IPS DF 6.9 (cell line): ENCODE measurements around the gene SGPP2.

Experiments used
- DNase-seq: peaks from one replicate; pipeline ENCODE4 v3.0.0-alpha.2; 2013; ENCODE audit warnings: low read depth, low spot score
- H3K27ac ChIP-seq: one replicate; pipeline ENCODE4 v1.5.1; 2013; ENCODE audit warnings: low read length, control low read depth
- H3K27me3 ChIP-seq: 2 replicates; pipeline ENCODE4 v1.6.1; 2013; ENCODE audit warnings: mild to moderate bottlenecking, low read length; ENCODE audit not compliant: control insufficient read depth, insufficient read depth
- H3K36me3 ChIP-seq: 2 replicates; pipeline ENCODE4 v1.6.1; 2013; ENCODE audit warnings: low read length; ENCODE audit not compliant: control insufficient read depth, insufficient read depth
- H3K4me1 ChIP-seq: 2 replicates; pipeline ENCODE4 v1.6.1; 2013; ENCODE audit warnings: low read length; ENCODE audit not compliant: control insufficient read depth, insufficient read depth
- H3K4me3 ChIP-seq: 2 replicates; pipeline ENCODE4 v1.5.1; 2013; ENCODE audit warnings: mild to moderate bottlenecking, low read length
- H3K9me3 ChIP-seq: 2 replicates; pipeline ENCODE4 v1.6.1; 2013; ENCODE audit warnings: low read length, inconsistent platforms; ENCODE audit not compliant: control insufficient read depth, insufficient read depth
- WGBS: extraction: QIAGEN DNeasy Blood & Tissue Kit; methylation state at CpG from one replicate; pipeline ENCODE4 v1.1.7; 2013; ENCODE audit warnings: mixed read lengths, missing lambda C conversion rate; ENCODE audit not compliant: insufficient read length, insufficient coverage; 5-methylcytosine and 5-hydroxymethylcytosine counted together

Gene SGPP2

GRCh38 chr2:222561151-222561550 lies 136.8 kb downstream of the SGPP2 start:
- WGBS = no CpG with 5 or more reads among the region's 4 CpGs
- H3K27me3 ChIP-seq = no peaks in the 10 kb centered on the region
- H3K27ac ChIP-seq = no peak overlapping the region
- H3K9me3 ChIP-seq = no peaks in the 10 kb centered on the region
- DNase-seq = no peak
- no peak overlapping the region for H3K4me3 ChIP-seq
- no peaks in the 10 kb centered on the region for H3K36me3 ChIP-seq
- H3K4me1 ChIP-seq = 0 out of 2 replicates have a peak, but pooled peaks cover under 1% of the 10 kb centered on the region

DNA sequence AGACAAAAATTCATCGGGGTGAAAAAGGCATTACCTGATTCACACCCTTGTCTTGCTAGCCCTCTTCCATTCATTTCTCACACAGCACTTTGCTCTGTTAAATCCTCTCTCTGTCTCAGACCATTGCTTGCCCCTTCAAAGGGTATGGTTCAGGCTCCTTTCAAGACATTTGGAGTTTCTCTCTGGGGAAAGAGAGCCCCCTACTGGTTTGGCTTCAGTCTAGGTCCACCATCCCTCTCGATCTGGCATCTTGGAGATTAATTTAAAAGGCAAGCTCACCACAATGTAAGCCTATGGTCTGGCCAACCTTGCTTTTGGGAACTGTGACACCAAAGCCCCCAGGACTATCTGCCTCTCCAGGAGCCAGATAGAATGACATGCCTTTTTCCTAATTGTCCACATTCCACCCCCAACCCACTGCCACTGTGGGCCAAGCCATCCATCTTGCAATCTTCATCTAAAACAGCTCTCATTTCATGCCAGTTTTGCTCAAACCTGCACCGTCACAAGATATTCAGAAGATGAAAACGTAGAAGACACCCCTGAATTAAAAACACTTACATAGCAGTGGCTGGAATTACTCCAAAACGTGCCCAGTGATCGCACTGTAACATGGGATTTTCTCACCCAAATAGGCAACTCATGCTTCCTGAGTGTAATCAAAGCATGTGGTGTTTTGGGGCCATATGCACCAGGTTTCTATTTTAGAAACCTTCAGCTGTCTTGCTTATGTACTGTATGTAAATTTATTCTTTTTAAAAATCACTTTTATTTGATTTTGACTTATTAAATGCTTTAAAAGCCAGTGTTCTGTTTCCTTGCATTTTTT lies 137.7 kb downstream of the SGPP2 start:
- peak; percentile 58 for DNase-seq
- Histone ChIP-seq H3K27me3 (no peaks in the 10 kb centered on the region), H3K4me1 (no peaks in the 10 kb centered on the region), H3K4me3 (no peak overlapping the region), H3K27ac (no peak overlapping the region), H3K9me3 (no peaks in the 10 kb centered on the region), H3K36me3 (no peaks in the 10 kb centered on the region)
- WGBS = no CpG with 5 or more reads among the region's 6 CpGs

GRCh38 chr2:222563106-222563718 lies 138.9 kb downstream of the SGPP2 start:
- H3K36me3 ChIP-seq = no peaks in the 10 kb centered on the region; the same call in 1 of the 2 replicates
- DNase-seq = no peak
- no peaks in the 10 kb centered on the region for H3K4me1 ChIP-seq
- H3K9me3 ChIP-seq = no peaks in the 10 kb centered on the region
- H3K27ac ChIP-seq = no peak overlapping the region
- H3K4me3 ChIP-seq = no peak overlapping the region
- WGBS = no CpG with 5 or more reads among the region's 11 CpGs
- no peaks in the 10 kb centered on the region for H3K27me3 ChIP-seq

DNA sequence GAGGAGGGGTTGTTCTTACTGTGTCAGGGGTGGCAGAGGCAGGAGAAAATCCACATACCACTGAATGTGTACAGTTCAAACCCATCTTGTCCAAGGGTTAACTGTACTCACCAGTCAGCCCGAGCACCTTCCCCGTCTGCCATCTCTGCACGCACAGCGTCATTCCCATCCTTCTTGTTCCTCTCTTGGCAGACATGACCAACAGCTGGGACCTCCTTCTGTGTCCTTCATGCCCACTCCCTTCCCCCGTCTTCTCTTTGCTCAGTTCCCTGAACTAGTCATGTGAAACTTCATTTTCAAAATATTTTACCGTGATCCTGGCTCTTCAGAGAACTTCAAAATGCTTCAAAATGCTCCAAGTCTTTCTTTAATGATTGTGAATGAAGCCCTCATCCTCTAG lies 139.6 kb downstream of the SGPP2 start:
- H3K9me3 ChIP-seq = no peaks in the 10 kb centered on the region
- no peak overlapping the region for H3K27ac ChIP-seq
- H3K36me3 ChIP-seq = no peaks in the 10 kb centered on the region; the same call in 1 of the 2 replicates
- WGBS = no CpG with 5 or more reads among the region's 6 CpGs
- DNase-seq = no peak
- H3K27me3 ChIP-seq = no peaks in the 10 kb centered on the region
- no peak overlapping the region for H3K4me3 ChIP-seq
- H3K4me1 ChIP-seq = no peaks in the 10 kb centered on the region

GRCh38 chr2:222566229-222566628 lies 141.9 kb downstream of the SGPP2 start:
- Histone ChIP-seq H3K36me3 (no peaks in the 10 kb centered on the region; the same call in 1 of the 2 replicates), H3K27ac (no peak overlapping the region), H3K9me3 (no peaks in the 10 kb centered on the region), H3K4me3 (no peak overlapping the region), H3K27me3 (no peaks in the 10 kb centered on the region), H3K4me1 (no peaks in the 10 kb centered on the region)
- WGBS = no CpG with 5 or more reads among the region's 6 CpGs
- no peak for DNase-seq

DNA sequence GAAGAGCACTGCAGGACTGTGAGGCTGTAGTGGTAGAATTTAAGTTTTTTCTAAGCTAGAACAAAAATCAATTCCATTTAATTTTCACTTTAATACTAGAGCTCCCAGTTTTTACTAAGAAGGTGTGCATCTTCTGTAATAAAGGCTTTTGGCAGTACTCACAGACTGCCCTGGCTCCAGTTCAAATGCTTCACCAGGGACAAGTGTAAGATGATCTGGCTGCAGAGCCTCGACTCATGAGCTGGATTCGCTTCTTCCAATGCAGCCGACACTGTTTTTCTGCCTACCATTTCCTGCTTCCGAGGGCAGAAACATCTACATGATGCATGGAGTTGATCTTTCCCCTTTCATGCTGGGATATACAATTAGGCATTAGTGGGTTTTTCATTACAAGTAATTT lies 144.5 kb downstream of the SGPP2 start:
- H3K36me3 ChIP-seq = no peaks in the 10 kb centered on the region; the same call in 1 of the 2 replicates
- no CpG with 5 or more reads among the region's 4 CpGs for WGBS
- no peak for DNase-seq

GRCh38 chr2:222569826-222570225 lies 145.5 kb downstream of the SGPP2 start:
- DNase-seq = no peak
- no CpG with 5 or more reads among the region's 1 CpG for WGBS
- Histone ChIP-seq H3K36me3 (no peaks in the 10 kb centered on the region; the same call in 1 of the 2 replicates), H3K27ac (no peak overlapping the region), H3K4me3 (no peak overlapping the region), H3K4me1 (no peaks in the 10 kb centered on the region), H3K27me3 (no peaks in the 10 kb centered on the region), H3K9me3 (no peaks in the 10 kb centered on the region)

More for the DNA sequence above, 144.5 kb downstream of the SGPP2 start:
- H3K4me3 ChIP-seq = no peak overlapping the region
- H3K27me3 ChIP-seq = no peaks in the 10 kb centered on the region
- no peaks in the 10 kb centered on the region for H3K4me1 ChIP-seq
- no peak overlapping the region for H3K27ac ChIP-seq
- H3K9me3 ChIP-seq = no peaks in the 10 kb centered on the region

DNA sequence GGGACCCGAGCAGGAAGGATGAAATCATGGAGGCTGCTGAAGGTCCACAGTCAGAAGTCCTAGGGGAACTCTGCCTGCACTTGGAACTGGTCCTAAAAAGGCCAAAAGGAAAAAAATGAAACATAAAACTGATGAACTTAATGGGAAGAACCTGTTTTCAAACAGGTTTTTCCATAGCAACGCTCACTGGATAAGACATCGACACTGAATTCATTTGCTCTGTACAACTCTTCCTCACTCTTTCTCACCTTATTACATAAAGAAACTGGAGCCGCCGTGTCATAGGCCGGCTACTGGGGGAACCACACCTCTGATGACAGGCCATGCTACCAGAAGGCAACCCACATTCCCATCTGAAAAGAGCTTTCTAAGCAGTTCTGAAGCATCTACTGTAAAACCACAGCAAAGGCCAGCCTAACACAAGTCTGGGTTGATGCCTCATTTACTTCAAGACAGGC lies 147.9 kb downstream of the SGPP2 start:
- Histone ChIP-seq H3K4me3 (no peak overlapping the region), H3K4me1 (no peaks in the 10 kb centered on the region), H3K36me3 (no peaks in the 10 kb centered on the region; the same call in 1 of the 2 replicates), H3K27me3 (no peaks in the 10 kb centered on the region), H3K27ac (no peak overlapping the region), H3K9me3 (no peaks in the 10 kb centered on the region)
- whole genome bisulfite sequencing = no CpG with 5 or more reads among the region's 6 CpGs
- DNase-seq = no peak

- Histone ChIP-seq H3K9me3 (no peaks in the 10 kb centered on the region), H3K36me3 (no peaks in the 10 kb centered on the region; the same call in 1 of the 2 replicates), H3K27me3 (no peaks in the 10 kb centered on the region), H3K4me1 (no peaks in the 10 kb centered on the region), H3K27ac (no peak overlapping the region), H3K4me3 (no peak overlapping the region)
- no peak for DNase-seq
- no CpG with 5 or more reads among the region's 1 CpG for WGBS
Observed at GRCh38 chr2:222572751-222573174, 148.4 kb downstream of the SGPP2 start.

DNA sequence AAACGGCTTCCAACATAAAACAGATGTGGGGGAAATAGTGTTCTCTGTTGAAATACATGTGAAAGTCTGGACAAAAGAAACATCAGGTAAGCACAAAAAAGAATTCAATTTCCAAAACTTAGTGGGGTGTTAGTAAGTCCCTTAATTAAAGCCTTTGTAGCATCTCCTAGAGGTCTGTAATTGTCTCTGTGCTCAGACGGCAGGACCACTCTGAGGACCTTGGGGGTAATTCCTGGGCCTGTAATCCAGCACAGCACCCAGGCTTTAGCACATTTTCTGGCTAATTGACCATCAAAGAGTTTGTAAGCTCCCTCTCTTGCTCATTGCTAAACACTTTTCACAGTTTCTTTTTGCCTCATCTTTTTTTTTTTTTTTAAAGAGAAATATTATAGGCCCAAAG lies 151.3 kb downstream of the SGPP2 start:
- no peak for DNase-seq
- Histone ChIP-seq H3K27me3 (no peaks in the 10 kb centered on the region), H3K36me3 (no peaks in the 10 kb centered on the region; the same call in 1 of the 2 replicates), H3K4me3 (no peak overlapping the region), H3K27ac (no peak overlapping the region), H3K9me3 (no peaks in the 10 kb centered on the region), H3K4me1 (no peaks in the 10 kb centered on the region)
- no CpG with 5 or more reads among the region's 2 CpGs for WGBS
